ENCODE data around the gene ZNF705A.
"Not testable (repeated sequence)": the region's sequence is repeated elsewhere in the genome, so short reads cannot be mapped to it uniquely, and the experiment has no call there.

The ZNF705A gene

GRCh38 chr12:8156845-8157244 lies at the start of gene ZNF705A:
Gene ZNF705A (plus strand): TSS chr12:8157015. CDS start chr12:8172626, 15,611 bp downstream.
- peak; percentile 78 for DNase-seq (ENCODE audit: low read depth)
- no peak for TF ChIP-seq CTCF (IDR thresholded peaks at IDR 0.05; ENCODE audit: low read length, missing control alignments)
- H3K4me3 ChIP-seq (replicated peaks; ENCODE audit: low read depth, low read length): no peak within 1 kb of the TSS

GRCh38 chr12:8108808-8109398 lies 47.9 kb upstream of the ZNF705A start:
- H3K4me3 ChIP-seq (replicated peaks; ENCODE audit: low read depth, low read length): no peak overlapping the region
- no peak for TF ChIP-seq CTCF (IDR thresholded peaks at IDR 0.05; ENCODE audit: low read length, missing control alignments)
- DNase-seq (ENCODE audit: low read depth): peak; percentile 88

- DNase-seq (ENCODE audit: low read depth); H3K4me3 ChIP-seq (replicated peaks; ENCODE audit: low read depth, low read length): not testable (repeated sequence)
These were observed 43.7 kb upstream of the ZNF705A start for GRCh38 chr12:8113117-8113516.

- TF ChIP-seq CTCF (IDR thresholded peaks at IDR 0.05; ENCODE audit: low read length, missing control alignments): no peak
- no peak overlapping the region for H3K4me3 ChIP-seq (replicated peaks; ENCODE audit: low read depth, low read length)
- no peak for DNase-seq (ENCODE audit: low read depth)
These were observed 36.6 kb upstream of the ZNF705A start for GRCh38 chr12:8120072-8120713.

GRCh38 chr12:8123124-8123912 lies 33.5 kb upstream of the ZNF705A start, which contains the start of gene CLEC4A:
Gene CLEC4A (plus strand): TSS chr12:8123617. CDS start chr12:8123879, 262 bp downstream.
- no peak for TF ChIP-seq CTCF (IDR thresholded peaks at IDR 0.05; ENCODE audit: low read length, missing control alignments)
- DNase-seq (ENCODE audit: low read depth): no peak
- no peak within 1 kb of the TSS for H3K4me3 ChIP-seq (replicated peaks; ENCODE audit: low read depth, low read length)

GRCh38 chr12:8127138-8127537 lies 29.7 kb upstream of the ZNF705A start:
- no peak overlapping the region for H3K4me3 ChIP-seq (replicated peaks; ENCODE audit: low read depth, low read length)
- DNase-seq (ENCODE audit: low read depth): no peak
- no peak for TF ChIP-seq CTCF (IDR thresholded peaks at IDR 0.05; ENCODE audit: low read length, missing control alignments)

GRCh38 chr12:8133636-8134397 lies 23.0 kb upstream of the ZNF705A start:
- DNase-seq (ENCODE audit: low read depth); H3K4me3 ChIP-seq (replicated peaks; ENCODE audit: low read depth, low read length): not testable (repeated sequence)

- not testable (repeated sequence) for DNase-seq (ENCODE audit: low read depth); H3K4me3 ChIP-seq (replicated peaks; ENCODE audit: low read depth, low read length)
These were observed 22.4 kb upstream of the ZNF705A start for GRCh38 chr12:8134398-8134930.

- not testable (repeated sequence) for DNase-seq (ENCODE audit: low read depth)
These were observed 15.2 kb upstream of the ZNF705A start for GRCh38 chr12:8141647-8142046.

More at GRCh38 chr12:8141647-8142046, 15.2 kb upstream of the ZNF705A start:
- H3K4me3 ChIP-seq (replicated peaks; ENCODE audit: low read depth, low read length): not testable (repeated sequence)

Data from fibroblast of pulmonary artery (primary cell).